ENCODE measurements around the gene NFKB1. TPM values are rescaled to one million over a fixed set of nuclear protein-coding genes. Genes with fewer than 3 reads are reported as not detected.
A peak's percentile ranks its signal among the peaks of the same experiment; 100 is the strongest.

NFKB1 gene
- total RNA-seq, 2 donors from 2014 or later: 57.6 to 61.6 TPM

GRCh38 chr4:102492531-102493241 lies 8.5 kb upstream of the NFKB1 start:
- Histone ChIP-seq H3K4me3 (no peak overlapping the region), H3K36me3 (no peaks in the 10 kb centered on the region), H3K9ac (ENCODE audit: low read depth in 2 of 2, low read length in 2 of 2) (no peak overlapping the region), H3K4me1 (peaks cover 6% of the 10 kb centered on the region), H3K9me3 (no peaks in the 10 kb centered on the region), H3K27me3 (no peaks in the 10 kb centered on the region), H3K27ac (peak overlapping the region; percentile 59)
- intact Hi-C loops (cut with DNase I): no loop called here
- no peak for TF ChIP-seq CTCF (IDR thresholded peaks at IDR 0.05)
- DNase-seq: no peak

DNA sequence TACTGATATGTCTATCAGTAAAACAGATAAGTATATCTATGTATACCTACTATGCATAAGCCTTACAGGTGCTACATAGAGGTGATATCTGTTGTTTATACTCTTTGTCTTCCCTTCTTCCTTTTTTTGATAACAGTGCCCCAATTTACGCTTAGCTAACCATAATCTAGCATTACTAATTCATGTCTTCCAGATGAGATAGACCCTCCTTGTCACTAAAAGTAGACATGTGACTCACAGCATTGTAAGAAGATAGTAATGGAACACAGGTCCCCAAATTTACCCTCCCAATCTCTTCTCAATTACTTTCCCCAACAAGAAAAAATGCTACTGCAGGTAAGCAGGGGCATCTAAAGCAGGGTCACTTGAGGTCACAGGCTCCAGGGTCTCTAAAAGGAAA lies 7.9 kb upstream of the NFKB1 start:
- TF ChIP-seq CTCF (IDR thresholded peaks at IDR 0.05): no peak
- H3K4me3 ChIP-seq: no peak overlapping the region
- peak overlapping the region in 1 of 2 donors; percentile 30 for H3K9ac ChIP-seq (ENCODE audit: low read depth in 2 of 2, low read length in 2 of 2)
- peak overlapping the region; percentile 59 for H3K27ac ChIP-seq
- DNase-seq: no peak
- no peaks in the 10 kb centered on the region for H3K9me3 ChIP-seq
- intact Hi-C loops (cut with DNase I): no loop called here
- H3K4me1 ChIP-seq: peaks cover 6% of the 10 kb centered on the region
- no peaks in the 10 kb centered on the region for H3K36me3 ChIP-seq
- H3K27me3 ChIP-seq: no peaks in the 10 kb centered on the region

DNA sequence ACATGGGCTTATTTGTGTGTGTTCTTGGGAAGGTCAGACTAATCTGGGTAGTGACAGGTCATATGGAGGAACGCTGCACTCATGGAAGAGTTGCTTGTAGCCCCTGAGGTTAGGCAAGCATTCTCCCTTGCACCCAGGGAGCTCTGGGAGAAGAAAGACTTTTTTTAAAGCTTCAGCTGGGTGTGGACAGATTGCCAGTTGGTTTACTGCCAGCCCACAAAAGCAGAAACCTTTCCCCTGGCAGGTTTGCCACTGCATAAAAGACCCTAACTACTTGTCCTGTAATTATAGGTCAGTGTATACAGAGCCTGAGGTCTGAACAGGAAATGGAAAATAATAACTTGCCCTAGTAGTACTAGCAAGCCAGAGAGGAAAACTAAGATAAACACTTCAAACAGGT lies 7.4 kb upstream of the NFKB1 start:
- peak; percentile 57 for DNase-seq
- no peaks in the 10 kb centered on the region for H3K27me3 ChIP-seq
- H3K36me3 ChIP-seq: no peaks in the 10 kb centered on the region
- no peak overlapping the region for H3K4me3 ChIP-seq
- TF ChIP-seq CTCF (IDR thresholded peaks at IDR 0.05): no peak
- peak overlapping the region; percentile 59 for H3K27ac ChIP-seq
- H3K9me3 ChIP-seq: no peaks in the 10 kb centered on the region
- intact Hi-C loops (cut with DNase I): no loop called here
- peaks cover 6% of the 10 kb centered on the region for H3K4me1 ChIP-seq
- H3K9ac ChIP-seq (ENCODE audit: low read depth in 2 of 2, low read length in 2 of 2): peak overlapping the region in 1 of 2 donors; percentile 30

- no peak for DNase-seq
- no peaks in the 10 kb centered on the region for H3K36me3 ChIP-seq
- H3K9me3 ChIP-seq: no peaks in the 10 kb centered on the region
- no peaks in the 10 kb centered on the region for H3K27me3 ChIP-seq
- peaks cover 6% of the 10 kb centered on the region for H3K4me1 ChIP-seq
- H3K27ac ChIP-seq: no peak overlapping the region
- no peak overlapping the region for H3K9ac ChIP-seq (ENCODE audit: low read depth in 2 of 2, low read length in 2 of 2)
- intact Hi-C loops (cut with DNase I): no loop called here
- no peak for TF ChIP-seq CTCF (IDR thresholded peaks at IDR 0.05)
- no peak overlapping the region for H3K4me3 ChIP-seq
These were observed 6.6 kb upstream of the NFKB1 start for GRCh38 chr4:102494603-102495002.

GRCh38 chr4:102497986-102498385 lies 3.2 kb upstream of the NFKB1 start:
- H3K9ac ChIP-seq (ENCODE audit: low read depth in 2 of 2, low read length in 2 of 2): no peak overlapping the region
- DNase-seq: no peak
- peaks cover 10% of the 10 kb centered on the region for H3K4me1 ChIP-seq
- no peaks in the 10 kb centered on the region for H3K9me3 ChIP-seq
- no peaks in the 10 kb centered on the region for H3K27me3 ChIP-seq
- no peak overlapping the region for H3K27ac ChIP-seq
- no peak overlapping the region for H3K4me3 ChIP-seq
- no peak for TF ChIP-seq CTCF (IDR thresholded peaks at IDR 0.05)
- intact Hi-C loops (cut with DNase I): no loop called here
- no peaks in the 10 kb centered on the region for H3K36me3 ChIP-seq
